Calu3 (cell line): ENCODE results near the gene ZNF8. TPM values are rescaled to one million over a fixed set of nuclear protein-coding genes. Genes with fewer than 3 reads are reported as not detected.

Experiments used
- BruUV-seq: library from RNA; stranded (reverse); fragments of 400-500 nt; replicated peaks from 2 replicates; lab custom pipeline; 2021; lab: Mats Ljungman, UMichigan
- CTCF ChIA-PET: fragments of 300-600 bp; sonication (Branson Sonifier 250); formaldehyde crosslinking; loops from one replicate; lab custom pipeline; 2022; ENCODE audit warnings: antibody characterized with exemption; lab: Charles Lee
- DNase-seq: peaks from one replicate; pipeline ENCODE4 v3.0.0; 2022
- H3K27ac Mint-ChIP-seq: one replicate; pipeline ENCODE4 v1.8.0; 2022; ENCODE audit warnings: mixed read lengths; ENCODE audit not compliant: unreplicated experiment
- H3K27me3 Mint-ChIP-seq: one replicate; pipeline ENCODE4 v1.8.0; 2022; ENCODE audit warnings: mixed read lengths; ENCODE audit not compliant: unreplicated experiment
- H3K36me3 Mint-ChIP-seq: one replicate; pipeline ENCODE4 v1.8.0; 2022; ENCODE audit warnings: mild to moderate bottlenecking, moderate library complexity, mixed read lengths; ENCODE audit not compliant: insufficient read depth, unreplicated experiment
- H3K4me1 Mint-ChIP-seq: one replicate; pipeline ENCODE4 v1.8.0; 2022; ENCODE audit warnings: mild to moderate bottlenecking, low read depth, mixed read lengths; ENCODE audit not compliant: unreplicated experiment
- H3K4me3 Mint-ChIP-seq: one replicate; pipeline ENCODE4 v1.8.0; 2022; ENCODE audit warnings: mild to moderate bottlenecking, low read depth, moderate library complexity, mixed read lengths; ENCODE audit not compliant: unreplicated experiment
- H3K9me3 Mint-ChIP-seq: one replicate; pipeline ENCODE4 v1.8.0; 2022; ENCODE audit warnings: low read depth, mixed read lengths; ENCODE audit not compliant: unreplicated experiment
- intact Hi-C: fragments of 100-400 bp; cut with micrococcal nuclease; formaldehyde crosslinking; loops from one replicate; pipeline ENCODE4 v1.10.0; 2022; ENCODE audit not compliant: unreplicated experiment
- total RNA-seq: library from RNA; stranded (reverse); gene quantifications from 2 replicates; pipeline ENCODE4 v1.2.3, GENCODE V29; 2022
- TF ChIP-seq, protein P1 (sequence below): fragments of 200-600 bp; IDR thresholded peaks from one replicate; pipeline ENCODE4 v1.8.0; 2022; ENCODE audit warnings: antibody characterized with exemption; ENCODE audit not compliant: unreplicated experiment

The ZNF8 gene
- total RNA-seq, 1 experiment from 2014 or later = 12.1 TPM

- CTCF ChIA-PET = no interaction called here
- H3K4me3 Mint-ChIP-seq = no peak overlapping the region
- no TSS peak for BruUV-seq
- H3K36me3 Mint-ChIP-seq = no peaks in the 10 kb centered on the region
- peak; percentile 30 for DNase-seq
- H3K27me3 Mint-ChIP-seq = no peaks in the 10 kb centered on the region
- intact Hi-C loops = no loop called here
- H3K9me3 Mint-ChIP-seq = no peaks in the 10 kb centered on the region
- TF ChIP-seq, protein P1, sequence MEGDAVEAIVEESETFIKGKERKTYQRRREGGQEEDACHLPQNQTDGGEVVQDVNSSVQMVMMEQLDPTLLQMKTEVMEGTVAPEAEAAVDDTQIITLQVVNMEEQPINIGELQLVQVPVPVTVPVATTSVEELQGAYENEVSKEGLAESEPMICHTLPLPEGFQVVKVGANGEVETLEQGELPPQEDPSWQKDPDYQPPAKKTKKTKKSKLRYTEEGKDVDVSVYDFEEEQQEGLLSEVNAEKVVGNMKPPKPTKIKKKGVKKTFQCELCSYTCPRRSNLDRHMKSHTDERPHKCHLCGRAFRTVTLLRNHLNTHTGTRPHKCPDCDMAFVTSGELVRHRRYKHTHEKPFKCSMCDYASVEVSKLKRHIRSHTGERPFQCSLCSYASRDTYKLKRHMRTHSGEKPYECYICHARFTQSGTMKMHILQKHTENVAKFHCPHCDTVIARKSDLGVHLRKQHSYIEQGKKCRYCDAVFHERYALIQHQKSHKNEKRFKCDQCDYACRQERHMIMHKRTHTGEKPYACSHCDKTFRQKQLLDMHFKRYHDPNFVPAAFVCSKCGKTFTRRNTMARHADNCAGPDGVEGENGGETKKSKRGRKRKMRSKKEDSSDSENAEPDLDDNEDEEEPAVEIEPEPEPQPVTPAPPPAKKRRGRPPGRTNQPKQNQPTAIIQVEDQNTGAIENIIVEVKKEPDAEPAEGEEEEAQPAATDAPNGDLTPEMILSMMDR = no peak
- H3K4me1 Mint-ChIP-seq = peaks cover 16% of the 10 kb centered on the region
- H3K27ac Mint-ChIP-seq = no peak overlapping the region
Observed at GRCh38 chr19:58328999-58329398, 50.2 kb downstream of the ZNF8 start.

- no TSS peak for BruUV-seq
Observed at GRCh38 chr19:58330458-58330857, 51.7 kb downstream of the ZNF8 start.

GRCh38 chr19:58332697-58333096 lies 53.9 kb downstream of the ZNF8 start:
- H3K36me3 Mint-ChIP-seq = peaks cover under 1% of the 10 kb centered on the region
- TF ChIP-seq, protein P1 = no peak
- no peak for DNase-seq
- no peaks in the 10 kb centered on the region for H3K9me3 Mint-ChIP-seq
- no TSS peak for BruUV-seq
- H3K27ac Mint-ChIP-seq = no peak overlapping the region
- intact Hi-C loops = no loop called here
- H3K4me1 Mint-ChIP-seq = peaks cover 16% of the 10 kb centered on the region
- no peak overlapping the region for H3K4me3 Mint-ChIP-seq
- H3K27me3 Mint-ChIP-seq = no peaks in the 10 kb centered on the region
- CTCF ChIA-PET = interaction anchor here (0.6 kb wide), 1 partner anchor 15 kb away, joined by 3 read pairs; no protein-coding TSS in a partner anchor

More at GRCh38 chr19:58330458-58330857, 51.7 kb downstream of the ZNF8 start:
- no peaks in the 10 kb centered on the region for H3K36me3 Mint-ChIP-seq
- H3K9me3 Mint-ChIP-seq = no peaks in the 10 kb centered on the region
- intact Hi-C loops = no loop called here
- no peak overlapping the region for H3K27ac Mint-ChIP-seq
- no peak overlapping the region for H3K4me3 Mint-ChIP-seq
- TF ChIP-seq, protein P1 = no peak
- CTCF ChIA-PET = interaction anchor here (0.5 to 1.0 kb wide), 2 partner anchors 10 to 32 kb away, joined by 4 to 5 read pairs; partner anchors contain the start of gene ZNF497
- no peak for DNase-seq
- H3K4me1 Mint-ChIP-seq = peaks cover 16% of the 10 kb centered on the region
- no peaks in the 10 kb centered on the region for H3K27me3 Mint-ChIP-seq

GRCh38 chr19:58334691-58335249 lies 56.0 kb downstream of the ZNF8 start:
- CTCF ChIA-PET = no interaction called here
- H3K4me3 Mint-ChIP-seq = no peak overlapping the region
- H3K27me3 Mint-ChIP-seq = no peaks in the 10 kb centered on the region
- no peak overlapping the region for H3K27ac Mint-ChIP-seq
- TF ChIP-seq, protein P1 = no peak
- DNase-seq = no peak
- peaks cover 5% of the 10 kb centered on the region for H3K36me3 Mint-ChIP-seq
- BruUV-seq = no TSS peak
- peaks cover 1% of the 10 kb centered on the region for H3K9me3 Mint-ChIP-seq
- intact Hi-C loops = no loop called here
- H3K4me1 Mint-ChIP-seq = peaks cover 9% of the 10 kb centered on the region
